ENCODE measurements around the gene KCNQ4.

Gene KCNQ4

GRCh38 chr1:40745176-40745575, 38.4 kb upstream of the KCNQ4 start:
- H3K4me1 ChIP-seq (ENCODE audit: control insufficient read depth, insufficient read depth, low read length), result peaks cover 10% of the 10 kb centered on the region
- H3K36me3 ChIP-seq (ENCODE audit: insufficient read depth, low read length), result peaks cover 18% of the 10 kb centered on the region
- H3K9ac ChIP-seq (ENCODE audit: low read depth, low read length), result no peak overlapping the region
- no peak overlapping the region for H3K4me3 ChIP-seq (ENCODE audit: low read length)
- no peak overlapping the region for H3K4me2 ChIP-seq (ENCODE audit: low read length)
- H3K27me3 ChIP-seq (ENCODE audit: control insufficient read depth, insufficient read depth, low read length), result no peaks in the 10 kb centered on the region
- no peaks in the 10 kb centered on the region for H3K9me3 ChIP-seq (replicated peaks; ENCODE audit: low read length)

DNA sequence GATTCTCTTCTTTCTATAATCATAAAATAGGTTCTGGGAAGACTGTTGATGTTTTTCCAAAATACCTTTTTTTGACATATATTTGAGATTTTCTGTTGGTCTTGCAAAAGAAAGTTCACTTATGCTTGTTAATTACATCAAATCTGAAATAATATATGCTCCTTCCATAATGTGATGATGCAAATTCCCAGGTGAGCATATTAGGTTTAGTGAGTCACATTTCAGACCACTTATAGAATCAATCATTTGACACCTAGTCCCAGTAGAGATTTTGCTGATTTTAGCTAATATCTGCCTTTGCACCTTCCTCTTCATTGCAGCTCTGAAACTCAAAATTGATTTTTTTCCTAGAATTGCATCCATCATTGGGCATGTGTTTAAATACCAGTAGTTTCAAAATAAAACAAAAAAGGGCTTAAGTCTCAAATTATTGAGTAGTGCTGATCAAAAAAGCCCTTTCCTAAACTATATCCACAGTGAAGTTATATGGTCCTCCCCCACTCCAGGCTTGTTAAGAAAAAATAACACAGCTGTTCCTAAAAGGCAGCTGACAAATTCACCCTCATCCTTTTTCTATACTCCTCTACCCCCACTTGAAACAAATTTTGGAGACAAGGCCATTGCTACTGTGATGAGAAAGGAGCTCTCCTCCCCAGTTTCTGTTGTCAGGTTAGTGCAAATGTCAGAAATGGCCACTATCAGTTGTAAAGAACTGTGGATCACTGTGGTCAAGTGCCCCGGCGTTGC, 37.1 kb upstream of the KCNQ4 start:
- peaks cover 18% of the 10 kb centered on the region for H3K4me1 ChIP-seq (ENCODE audit: control insufficient read depth, insufficient read depth, low read length)
- no peaks in the 10 kb centered on the region for H3K27me3 ChIP-seq (ENCODE audit: control insufficient read depth, insufficient read depth, low read length)
- peak overlapping the region; percentile 9 for H3K4me2 ChIP-seq (ENCODE audit: low read length)
- no peaks in the 10 kb centered on the region for H3K9me3 ChIP-seq (replicated peaks; ENCODE audit: low read length)
- no peak overlapping the region for H3K9ac ChIP-seq (ENCODE audit: low read depth, low read length)
- no peak overlapping the region for H3K4me3 ChIP-seq (ENCODE audit: low read length)
- H3K36me3 ChIP-seq (ENCODE audit: insufficient read depth, low read length), result peaks cover 18% of the 10 kb centered on the region

- H3K36me3 ChIP-seq (ENCODE audit: insufficient read depth, low read length), result peaks cover 30% of the 10 kb centered on the region
- H3K4me2 ChIP-seq (ENCODE audit: low read length), result no peak overlapping the region
- no peak overlapping the region for H3K9ac ChIP-seq (ENCODE audit: low read depth, low read length)
- peaks cover 18% of the 10 kb centered on the region for H3K4me1 ChIP-seq (ENCODE audit: control insufficient read depth, insufficient read depth, low read length)
- no peaks in the 10 kb centered on the region for H3K27me3 ChIP-seq (ENCODE audit: control insufficient read depth, insufficient read depth, low read length)
- no peaks in the 10 kb centered on the region for H3K9me3 ChIP-seq (replicated peaks; ENCODE audit: low read length)
- no peak overlapping the region for H3K4me3 ChIP-seq (ENCODE audit: low read length)
Measured at GRCh38 chr1:40748841-40749718, 34.5 kb upstream of the KCNQ4 start.

GRCh38 chr1:40749817-40750216, 33.8 kb upstream of the KCNQ4 start:
- Histone ChIP-seq H3K9ac (ENCODE audit: low read depth, low read length) (no peak overlapping the region), H3K4me3 (ENCODE audit: low read length) (no peak overlapping the region), H3K4me2 (ENCODE audit: low read length) (no peak overlapping the region), H3K4me1 (ENCODE audit: control insufficient read depth, insufficient read depth, low read length) (peaks cover 20% of the 10 kb centered on the region), H3K9me3 (replicated peaks; ENCODE audit: low read length) (no peaks in the 10 kb centered on the region), H3K36me3 (ENCODE audit: insufficient read depth, low read length) (peaks cover 37% of the 10 kb centered on the region), H3K27me3 (ENCODE audit: control insufficient read depth, insufficient read depth, low read length) (no peaks in the 10 kb centered on the region)

DNA sequence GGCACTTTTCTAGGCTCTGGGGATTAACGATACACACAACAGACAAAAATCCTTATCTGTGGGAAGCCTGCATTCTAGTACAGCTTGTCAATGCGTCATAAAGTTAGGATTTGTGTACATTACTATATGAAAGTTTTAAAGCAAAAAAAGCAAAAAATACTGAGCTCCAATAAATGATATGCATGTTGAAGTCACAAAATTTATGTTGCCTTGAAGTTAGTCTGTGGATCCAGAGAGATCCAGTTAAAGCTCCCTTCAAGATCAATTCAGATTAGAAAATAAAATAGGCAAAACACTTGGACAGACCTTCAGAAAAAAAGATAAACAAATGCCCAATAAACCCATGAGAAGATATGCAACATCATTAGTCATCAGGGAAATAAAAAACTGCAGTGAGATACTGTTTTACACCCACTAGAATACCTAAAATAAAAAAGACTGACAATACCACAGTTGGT, 33.1 kb upstream of the KCNQ4 start:
- H3K9ac ChIP-seq (ENCODE audit: low read depth, low read length), result no peak overlapping the region
- H3K4me3 ChIP-seq (ENCODE audit: low read length), result no peak overlapping the region
- no peaks in the 10 kb centered on the region for H3K27me3 ChIP-seq (ENCODE audit: control insufficient read depth, insufficient read depth, low read length)
- peaks cover 23% of the 10 kb centered on the region for H3K4me1 ChIP-seq (ENCODE audit: control insufficient read depth, insufficient read depth, low read length)
- no peaks in the 10 kb centered on the region for H3K9me3 ChIP-seq (replicated peaks; ENCODE audit: low read length)
- H3K4me2 ChIP-seq (ENCODE audit: low read length), result no peak overlapping the region
- peaks cover 39% of the 10 kb centered on the region for H3K36me3 ChIP-seq (ENCODE audit: insufficient read depth, low read length)

- Histone ChIP-seq H3K4me1 (ENCODE audit: control insufficient read depth, insufficient read depth, low read length) (peaks cover 17% of the 10 kb centered on the region), H3K4me2 (ENCODE audit: low read length) (no peak overlapping the region), H3K4me3 (ENCODE audit: low read length) (no peak overlapping the region), H3K27me3 (ENCODE audit: control insufficient read depth, insufficient read depth, low read length) (no peaks in the 10 kb centered on the region), H3K36me3 (ENCODE audit: insufficient read depth, low read length) (peaks cover 41% of the 10 kb centered on the region), H3K9me3 (replicated peaks; ENCODE audit: low read length) (no peaks in the 10 kb centered on the region), H3K9ac (ENCODE audit: low read depth, low read length) (no peak overlapping the region)
Measured at GRCh38 chr1:40751802-40752201, 31.8 kb upstream of the KCNQ4 start.

DNA sequence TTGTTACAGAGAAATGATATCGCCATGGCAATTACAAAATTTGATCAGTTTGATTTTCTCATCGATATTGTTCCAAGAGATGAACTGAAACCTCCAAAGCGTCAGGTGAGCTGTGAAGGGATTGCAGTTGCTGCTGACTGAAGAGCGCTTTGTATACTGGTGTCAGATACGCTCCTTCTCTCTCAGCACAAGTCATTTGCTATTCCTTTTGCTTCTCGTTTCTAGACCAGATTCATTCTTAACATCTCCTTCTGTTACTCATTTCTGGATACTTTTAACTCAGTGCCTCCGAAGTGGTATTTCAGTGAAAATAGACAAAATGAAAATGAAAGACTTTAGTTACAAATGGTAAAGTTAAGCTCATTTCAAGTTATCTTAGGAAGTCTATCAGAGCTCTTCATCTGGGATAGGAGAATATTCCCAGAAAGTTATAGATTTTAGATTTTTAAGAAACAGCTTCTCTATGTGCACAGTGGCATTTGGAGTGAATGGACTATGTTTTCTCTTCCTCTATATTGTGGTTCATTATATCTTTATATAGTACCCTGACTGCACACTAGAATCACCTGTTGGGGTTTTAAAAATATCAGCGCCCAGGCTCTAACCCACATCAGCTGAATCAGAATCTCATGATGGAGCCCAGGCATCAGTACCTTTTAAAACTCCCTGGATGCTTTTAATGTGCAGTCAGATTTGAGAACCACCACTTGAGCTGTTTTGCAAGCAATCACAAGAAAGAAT, 30.3 kb upstream of the KCNQ4 start:
- Histone ChIP-seq H3K4me1 (ENCODE audit: control insufficient read depth, insufficient read depth, low read length) (peaks cover 14% of the 10 kb centered on the region), H3K9ac (ENCODE audit: low read depth, low read length) (no peak overlapping the region), H3K4me2 (ENCODE audit: low read length) (no peak overlapping the region), H3K36me3 (ENCODE audit: insufficient read depth, low read length) (peaks cover 47% of the 10 kb centered on the region), H3K4me3 (ENCODE audit: low read length) (no peak overlapping the region), H3K27me3 (ENCODE audit: control insufficient read depth, insufficient read depth, low read length) (no peaks in the 10 kb centered on the region), H3K9me3 (replicated peaks; ENCODE audit: low read length) (no peaks in the 10 kb centered on the region)

GRCh38 chr1:40754201-40754600, 29.4 kb upstream of the KCNQ4 start:
- no peak overlapping the region for H3K4me3 ChIP-seq (ENCODE audit: low read length)
- H3K36me3 ChIP-seq (ENCODE audit: insufficient read depth, low read length), result peaks cover 44% of the 10 kb centered on the region
- H3K4me2 ChIP-seq (ENCODE audit: low read length), result no peak overlapping the region
- H3K27me3 ChIP-seq (ENCODE audit: control insufficient read depth, insufficient read depth, low read length), result no peaks in the 10 kb centered on the region
- no peaks in the 10 kb centered on the region for H3K9me3 ChIP-seq (replicated peaks; ENCODE audit: low read length)
- H3K9ac ChIP-seq (ENCODE audit: low read depth, low read length), result no peak overlapping the region
- H3K4me1 ChIP-seq (ENCODE audit: control insufficient read depth, insufficient read depth, low read length), result peaks cover 14% of the 10 kb centered on the region

- Histone ChIP-seq H3K36me3 (ENCODE audit: insufficient read depth, low read length) (peaks cover 45% of the 10 kb centered on the region), H3K4me1 (ENCODE audit: control insufficient read depth, insufficient read depth, low read length) (peaks cover 14% of the 10 kb centered on the region), H3K27me3 (ENCODE audit: control insufficient read depth, insufficient read depth, low read length) (no peaks in the 10 kb centered on the region), H3K9ac (ENCODE audit: low read depth, low read length) (no peak overlapping the region), H3K4me2 (ENCODE audit: low read length) (no peak overlapping the region), H3K4me3 (ENCODE audit: low read length) (no peak overlapping the region), H3K9me3 (replicated peaks; ENCODE audit: low read length) (no peaks in the 10 kb centered on the region)
Measured at GRCh38 chr1:40755067-40755466, 28.5 kb upstream of the KCNQ4 start.

DNA sequence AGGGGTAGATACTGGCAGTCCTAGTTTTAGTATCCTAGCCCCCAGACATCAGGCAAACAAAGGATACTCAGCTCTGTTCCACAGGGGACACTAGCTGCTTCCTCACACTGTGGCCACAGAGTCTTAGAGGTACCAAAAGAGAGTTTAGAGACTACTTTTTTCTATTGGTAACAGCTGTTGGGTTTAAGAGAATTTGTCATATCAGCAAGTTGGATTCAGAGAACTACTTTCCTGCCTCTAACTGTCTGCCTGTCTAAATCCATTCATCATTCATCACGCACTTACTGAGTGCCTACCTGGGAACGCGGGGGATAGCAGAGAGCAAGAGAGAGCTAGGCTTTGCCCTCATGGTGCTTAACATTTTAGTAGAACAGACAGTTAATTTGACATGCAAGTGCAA, 27.1 kb upstream of the KCNQ4 start:
- H3K4me3 ChIP-seq (ENCODE audit: low read length), result no peak overlapping the region
- no peak overlapping the region for H3K9ac ChIP-seq (ENCODE audit: low read depth, low read length)
- peaks cover 45% of the 10 kb centered on the region for H3K36me3 ChIP-seq (ENCODE audit: insufficient read depth, low read length)
- no peak overlapping the region for H3K4me2 ChIP-seq (ENCODE audit: low read length)
- H3K4me1 ChIP-seq (ENCODE audit: control insufficient read depth, insufficient read depth, low read length), result peaks cover 15% of the 10 kb centered on the region
- H3K27me3 ChIP-seq (ENCODE audit: control insufficient read depth, insufficient read depth, low read length), result no peaks in the 10 kb centered on the region
- no peaks in the 10 kb centered on the region for H3K9me3 ChIP-seq (replicated peaks; ENCODE audit: low read length)

GRCh38 chr1:40757084-40757483, 26.5 kb upstream of the KCNQ4 start:
- Histone ChIP-seq H3K27me3 (ENCODE audit: control insufficient read depth, insufficient read depth, low read length) (no peaks in the 10 kb centered on the region), H3K4me1 (ENCODE audit: control insufficient read depth, insufficient read depth, low read length) (peaks cover 15% of the 10 kb centered on the region), H3K36me3 (ENCODE audit: insufficient read depth, low read length) (peaks cover 45% of the 10 kb centered on the region), H3K4me3 (ENCODE audit: low read length) (no peak overlapping the region), H3K9me3 (replicated peaks; ENCODE audit: low read length) (no peaks in the 10 kb centered on the region), H3K4me2 (ENCODE audit: low read length) (no peak overlapping the region), H3K9ac (ENCODE audit: low read depth, low read length) (no peak overlapping the region)

Measured in skeletal muscle satellite cell (primary cell).